Stomach (tissue), 9 donors: ENCODE data around the gene GIMAP8. TPM values are rescaled to one million over a fixed set of nuclear protein-coding genes. Genes with fewer than 3 reads are reported as not detected.
A peak's percentile ranks its signal among the peaks of the same experiment; 100 is the strongest.

ENCODE experiments used
- DNase-seq, 2 donors: peaks; one replicate each; pipeline versions ENCODE4 v3.0.0 to v3.0.0-alpha.2; 2013 to 2019
- H3K27ac ChIP-seq, 5 donors: fragments of 200-600 bp in 4 of 5; sonication (generic) in 4 of 5; one replicate each; pipeline ENCODE4 v1.5.1; 2013 to 2019; ENCODE audit warnings: mild to moderate bottlenecking in 1 of 5, moderate library complexity in 1 of 5
- H3K27me3 ChIP-seq, 3 donors: fragments of 200-600 bp; sonication (generic); one replicate each; pipeline ENCODE4 v1.5.1; 2017 to 2019; ENCODE audit warnings: mixed run types in 1 of 3
- H3K36me3 ChIP-seq, 4 donors: fragments of 200-600 bp; sonication (generic); 1 replicate in 3 of 4; 2 replicates in 1 of 4; pipeline ENCODE4 v1.5.1; 2016 to 2019
- H3K4me1 ChIP-seq, 4 donors: fragments of 200-600 bp; sonication (generic); one replicate each; pipeline ENCODE4 v1.5.1; 2016 to 2019
- H3K4me3 ChIP-seq, 4 donors: fragments of 200-600 bp; sonication (generic) in 3 of 4; one replicate each; pipeline ENCODE4 v1.5.1; 2016 to 2019; ENCODE audit warnings: mild to moderate bottlenecking in 1 of 4
- H3K9me3 ChIP-seq, 4 donors: fragments of 200-600 bp; sonication (generic); one replicate each; pipeline ENCODE4 v1.5.1; 2016 to 2019
- EP300 ChIP-seq: sonication (generic); formaldehyde crosslinking; IDR thresholded peaks from one replicate; pipeline ENCODE4 v1.6.1; 2017; ENCODE audit warnings: antibody characterized with exemption
- POLR2A ChIP-seq, 4 donors: fragments of 450-650 bp; IDR thresholded peaks; one replicate each; pipeline ENCODE4 v1.6.1; 2016; ENCODE audit warnings: antibody characterized with exemption in 4 of 4, control low read depth in 2 of 4, mild to moderate bottlenecking in 1 of 4, moderate library complexity in 1 of 4
- POLR2AphosphoS5 ChIP-seq, 3 donors: sonication (generic); formaldehyde crosslinking; IDR thresholded peaks; one replicate each; pipeline ENCODE4 v1.6.1; 2016; ENCODE audit warnings: antibody characterized with exemption in 3 of 3
- WGBS, 5 donors: extraction: QIAGEN DNeasy Blood & Tissue Kit in 3 of 5; methylation state at CpG; one replicate each; pipeline versions ENCODE4 v1.1.5 to v1.1.7; 2013 to 2018; 5-methylcytosine and 5-hydroxymethylcytosine counted together
- intact Hi-C: fragments of 100-400 bp; cut with DNase I; formaldehyde crosslinking; loops from one replicate; pipeline ENCODE4 v1.15.1; 2023; ENCODE audit warnings: low total_unique reads
- polyA plus RNA-seq, 3 donors: library from polyadenylated mRNA; stranded (reverse); fragments of 200-250 nt; gene quantifications; one replicate each; pipeline ENCODE4 v1.2.3, GENCODE V29; 2013
- total RNA-seq, 5 donors: library from RNA; depleted of rRNA; stranded (reverse); fragments of >200 nt; gene quantifications; one replicate each; pipeline versions ENCODE4 v1.1.0 to v1.2.3, GENCODE V29; 2014 to 2016
- TF ChIP-seq, protein P1 (sequence below), 7 experiments: fragments of 450-650 bp in 4 of 7; fragments of 200-600 bp in 3 of 7; sonication (generic) in 3 of 7; IDR thresholded peaks; one replicate each; pipeline ENCODE4 v1.5.1; 2016 to 2019; ENCODE audit warnings: antibody characterized with exemption in 7 of 7, control low read depth in 2 of 7, mild to moderate bottlenecking in 1 of 7
- donor health status: healthy with polysubstance abuse.
- donor health status: Bipolar disorder and iron deficiency.
- donor health status: healthy.

GIMAP8 gene
- total and polyA plus RNA-seq, 8 donors, result under 0.01 to 8.3 (median 2.9) TPM

DNA sequence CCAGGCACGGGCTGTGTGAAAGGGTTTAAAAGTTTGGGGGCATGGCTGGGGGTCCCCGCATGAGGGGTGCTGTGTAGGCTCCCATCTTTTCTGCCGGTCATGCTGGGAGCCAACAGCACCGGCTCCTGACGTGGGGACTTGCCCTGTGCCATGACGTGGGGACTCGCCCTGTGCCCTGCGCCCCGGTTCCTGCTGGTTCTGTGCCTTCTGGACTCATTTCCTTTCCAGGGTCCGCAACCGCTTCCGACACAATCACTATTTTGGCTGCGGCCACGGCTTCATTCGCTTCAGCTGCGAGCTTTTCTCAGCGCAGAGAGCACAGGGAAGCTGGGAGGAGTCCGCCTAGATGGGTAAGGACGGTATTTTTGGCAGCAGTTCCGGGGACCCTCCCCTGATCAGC, 7.6 kb upstream of the GIMAP8 start:
- no peak for DNase-seq
- 93 to 97% (median 95%) methylated on average over 20 of the region's 20 CpGs for WGBS, 5 donors
- TF ChIP-seq, protein P1, sequence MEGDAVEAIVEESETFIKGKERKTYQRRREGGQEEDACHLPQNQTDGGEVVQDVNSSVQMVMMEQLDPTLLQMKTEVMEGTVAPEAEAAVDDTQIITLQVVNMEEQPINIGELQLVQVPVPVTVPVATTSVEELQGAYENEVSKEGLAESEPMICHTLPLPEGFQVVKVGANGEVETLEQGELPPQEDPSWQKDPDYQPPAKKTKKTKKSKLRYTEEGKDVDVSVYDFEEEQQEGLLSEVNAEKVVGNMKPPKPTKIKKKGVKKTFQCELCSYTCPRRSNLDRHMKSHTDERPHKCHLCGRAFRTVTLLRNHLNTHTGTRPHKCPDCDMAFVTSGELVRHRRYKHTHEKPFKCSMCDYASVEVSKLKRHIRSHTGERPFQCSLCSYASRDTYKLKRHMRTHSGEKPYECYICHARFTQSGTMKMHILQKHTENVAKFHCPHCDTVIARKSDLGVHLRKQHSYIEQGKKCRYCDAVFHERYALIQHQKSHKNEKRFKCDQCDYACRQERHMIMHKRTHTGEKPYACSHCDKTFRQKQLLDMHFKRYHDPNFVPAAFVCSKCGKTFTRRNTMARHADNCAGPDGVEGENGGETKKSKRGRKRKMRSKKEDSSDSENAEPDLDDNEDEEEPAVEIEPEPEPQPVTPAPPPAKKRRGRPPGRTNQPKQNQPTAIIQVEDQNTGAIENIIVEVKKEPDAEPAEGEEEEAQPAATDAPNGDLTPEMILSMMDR (IDR thresholded peaks at IDR 0.05), result no peak
- no peak for TF ChIP-seq EP300
- no peak for TF ChIP-seq POLR2A (IDR thresholded peaks at IDR 0.05)
- TF ChIP-seq POLR2AphosphoS5 (IDR thresholded peaks at IDR 0.05), result no peak
- H3K36me3 ChIP-seq, result no peaks in the 10 kb centered on the region
- no peak overlapping the region for H3K27ac ChIP-seq
- intact Hi-C loops, result no loop called here
- H3K4me1 ChIP-seq, result no peaks in the 10 kb centered on the region
- no peaks in the 10 kb centered on the region for H3K27me3 ChIP-seq
- no peak overlapping the region for H3K4me3 ChIP-seq
- peaks cover 0 to 19% (median 14%) of the 10 kb centered on the region in 4 donors for H3K9me3 ChIP-seq

DNA sequence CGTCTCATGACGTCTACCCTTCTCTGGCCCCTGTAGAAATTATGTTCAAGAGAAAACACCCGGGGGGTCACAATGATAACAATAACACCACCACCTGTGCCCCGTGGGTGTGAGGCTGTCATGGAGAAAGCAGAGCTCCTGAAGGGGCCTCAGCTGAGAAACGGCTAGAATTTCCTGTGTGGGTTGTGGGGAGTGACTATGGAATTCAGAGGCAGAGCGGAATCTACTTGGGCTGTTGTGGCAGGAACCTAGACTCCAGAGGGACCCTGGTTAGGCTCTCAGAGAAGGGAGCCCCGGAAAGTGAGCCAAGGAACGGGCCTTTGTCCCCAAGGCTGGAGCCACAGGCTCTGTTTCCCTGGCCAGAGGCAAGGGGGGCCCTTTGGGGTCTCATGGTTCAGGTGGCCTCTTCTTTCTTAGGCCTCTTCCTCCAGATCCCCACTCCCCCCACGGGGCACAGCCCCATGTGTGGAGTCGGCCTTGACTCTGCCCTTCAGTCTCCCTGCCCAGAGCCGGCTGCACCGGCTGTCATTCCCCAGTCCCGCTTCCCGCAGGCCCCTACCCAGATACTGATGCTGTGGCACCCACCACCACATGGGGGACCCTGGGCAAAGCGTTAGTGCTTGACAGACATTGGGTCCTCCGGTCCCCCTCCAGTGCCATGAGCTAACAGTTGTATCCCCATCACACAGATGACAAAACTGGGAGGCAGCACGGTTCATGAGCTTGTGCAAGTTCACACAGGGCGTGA, 6.5 kb upstream of the GIMAP8 start:
- no peak for TF ChIP-seq POLR2A (IDR thresholded peaks at IDR 0.05)
- no peak for TF ChIP-seq POLR2AphosphoS5 (IDR thresholded peaks at IDR 0.05)
- TF ChIP-seq, protein P1 (IDR thresholded peaks at IDR 0.05), result no peak
- TF ChIP-seq EP300, result no peak
- Histone ChIP-seq H3K4me3 (no peak overlapping the region), H3K27ac (no peak overlapping the region), H3K27me3 (no peaks in the 10 kb centered on the region), H3K9me3 (peaks cover 0 to 19% (median 14%) of the 10 kb centered on the region in 4 donors), H3K4me1 (peaks cover 0 to 9% (median 3%) of the 10 kb centered on the region in 4 donors), H3K36me3 (no peaks in the 10 kb centered on the region)
- no peak for DNase-seq
- WGBS, 5 donors, result 78 to 86% (median 83%) methylated on average over 16 to 18 of the region's 18 CpGs
- intact Hi-C loops, result no loop called here

DNA sequence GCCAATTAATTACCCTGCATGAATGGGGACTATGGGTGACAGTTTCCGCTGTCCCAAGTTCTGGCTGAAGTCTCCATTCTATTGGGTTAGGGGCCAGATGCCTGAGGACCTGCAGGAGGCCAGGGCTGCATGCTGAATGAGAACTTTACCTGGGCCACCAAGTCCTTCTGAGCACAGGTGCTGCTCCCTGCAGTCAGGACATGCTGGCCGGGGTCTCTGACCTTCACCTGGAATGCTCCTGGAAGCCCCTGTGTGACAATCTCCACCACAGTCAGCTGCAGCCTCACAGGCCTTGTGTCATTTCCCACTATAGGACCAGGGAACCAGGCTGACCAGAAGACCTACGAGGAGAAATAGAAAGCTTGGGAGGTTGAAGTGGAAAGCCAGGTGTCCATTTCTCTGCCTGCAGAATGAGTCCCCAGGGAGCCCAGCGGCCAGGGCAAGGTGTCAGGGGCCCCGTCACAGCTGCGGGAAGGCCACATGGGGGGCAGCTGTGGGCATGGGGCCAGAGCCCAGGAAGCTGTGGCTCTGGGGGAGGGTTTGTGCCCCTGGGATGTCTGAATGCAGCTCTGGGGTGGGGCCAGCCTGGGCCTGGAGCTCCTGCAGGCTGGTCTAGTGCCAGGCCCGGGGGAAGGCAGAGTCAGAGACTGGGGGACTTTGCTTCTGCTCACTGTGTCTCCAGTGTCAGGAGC, 5.6 kb upstream of the GIMAP8 start:
- Histone ChIP-seq H3K9me3 (peaks cover 0 to 19% (median 14%) of the 10 kb centered on the region in 4 donors), H3K4me3 (no peak overlapping the region), H3K36me3 (no peaks in the 10 kb centered on the region), H3K4me1 (peaks cover 0 to 18% (median 11%) of the 10 kb centered on the region in 4 donors), H3K27me3 (no peaks in the 10 kb centered on the region), H3K27ac (no peak overlapping the region)
- DNase-seq, result no peak
- TF ChIP-seq, protein P1 (IDR thresholded peaks at IDR 0.05), result no peak
- TF ChIP-seq POLR2AphosphoS5 (IDR thresholded peaks at IDR 0.05) (no peak), POLR2A (IDR thresholded peaks at IDR 0.05) (no peak), EP300 (no peak)
- intact Hi-C loops, result no loop called here
- WGBS, 5 donors, result 74 to 85% (median 82%) methylated on average over 3 to 7 of the region's 7 CpGs

DNA sequence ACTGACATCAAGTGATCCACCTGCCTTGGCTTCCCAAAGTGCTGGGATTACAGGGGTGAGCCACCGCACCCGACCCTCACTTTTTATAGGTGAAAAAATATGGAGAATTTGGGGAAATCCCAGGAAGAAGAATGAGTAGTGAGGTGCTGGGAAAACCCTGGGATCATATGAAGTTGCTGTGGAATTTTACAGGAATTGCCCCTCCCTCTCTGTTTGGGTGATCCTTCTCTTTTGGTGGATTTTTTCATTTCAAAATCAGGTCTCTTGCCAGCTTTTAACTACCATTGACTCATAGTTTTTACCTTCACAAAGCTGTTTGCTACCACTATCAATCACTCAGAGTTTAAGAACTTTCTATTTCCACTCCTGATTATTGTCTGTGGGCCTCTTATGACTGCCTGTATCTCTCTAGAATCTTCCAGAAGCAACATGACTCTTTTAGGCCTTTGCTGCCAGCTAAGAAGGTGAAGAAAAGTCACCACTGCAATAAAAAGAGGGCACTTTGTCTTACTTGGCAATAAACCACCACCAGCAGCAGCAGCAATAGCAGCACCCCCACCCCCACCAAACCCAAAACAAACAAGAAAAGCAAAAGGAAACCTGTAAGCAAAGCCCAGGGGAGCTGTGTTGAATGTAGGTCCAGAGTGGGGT, 4.0 kb upstream of the GIMAP8 start:
- peak in 1 of 2 donors; percentile 30 for DNase-seq
- Histone ChIP-seq H3K4me1 (peaks cover 0 to 22% (median 11%) of the 10 kb centered on the region in 4 donors), H3K27me3 (peaks cover 0 to 10% (median 6%) of the 10 kb centered on the region in 3 donors), H3K9me3 (peaks cover 0 to 17% (median 10%) of the 10 kb centered on the region in 4 donors), H3K27ac (peak overlapping the region in 1 of 5 donors; percentile 31), H3K4me3 (no peak overlapping the region), H3K36me3 (no peaks in the 10 kb centered on the region)
- intact Hi-C loops, result no loop called here
- WGBS, 5 donors, result 90 to 100% (median 92%) methylated on average over 2 of the region's 2 CpGs
- no peak for TF ChIP-seq POLR2AphosphoS5 (IDR thresholded peaks at IDR 0.05)
- TF ChIP-seq, protein P1 (IDR thresholded peaks at IDR 0.05), result no peak
- no peak for TF ChIP-seq POLR2A (IDR thresholded peaks at IDR 0.05)
- no peak for TF ChIP-seq EP300
